ENCODE data around the gene EXOC7. TPM values are rescaled to one million over a fixed set of nuclear protein-coding genes. Genes with fewer than 3 reads are reported as not detected.

Gene EXOC7
- polyA plus RNA-seq, 1 donor (not counting 4 experiments of a cell fraction or from before 2014, with no cell fraction given) = 60.6 TPM

- Histone ChIP-seq H3K79me2 (ENCODE audit: control insufficient read depth, insufficient read depth, low read length) (no peaks in the 10 kb centered on the region), H3K9me3 (ENCODE audit: control insufficient read depth, low read depth, low read length) (no peaks in the 10 kb centered on the region), H3K4me1 (ENCODE audit: control insufficient read depth, extremely low read depth, insufficient read depth, low read length) (no peaks in the 10 kb centered on the region), H3K4me3 (ENCODE audit: control insufficient read depth in 2 of 3, extremely low read depth in 1 of 3, insufficient read depth in 2 of 3, low read depth in 1 of 3, low read length in 3 of 3) (no peak overlapping the region), H3K36me3 (ENCODE audit: control insufficient read depth in 2 of 2, extremely low read depth in 1 of 2, insufficient read depth in 2 of 2, low read length in 2 of 2) (peaks cover 27 to 55% of the 10 kb centered on the region in 2 experiments), H3K27me3 (ENCODE audit: control insufficient read depth, extremely low read depth, insufficient read depth, low read length) (no peaks in the 10 kb centered on the region), H3K4me2 (ENCODE audit: control insufficient read depth, extremely low read depth, insufficient read depth, low read depth, low read length) (no peak overlapping the region), H2AFZ (ENCODE audit: control insufficient read depth, low read length) (no peak overlapping the region), H4K20me1 (ENCODE audit: control insufficient read depth, extremely low read depth, insufficient read depth, low read length) (no peaks in the 10 kb centered on the region), H3K9me1 (ENCODE audit: control insufficient read depth, extremely low read depth, insufficient read depth, low read length) (peaks cover 2% of the 10 kb centered on the region), H3K9ac (ENCODE audit: control insufficient read depth, extremely low read depth, insufficient read depth, low read length) (no peak overlapping the region), H3K27ac (ENCODE audit: control insufficient read depth, insufficient read depth, low read length) (no peak overlapping the region)
- dilution Hi-C loops (cut with MboI; ENCODE audit: extremely low pct_ligation_motif_present, low sequenced_read_pairs) = no loop called here
- no peak for FAIRE-seq
- no peak for DNase-seq (ENCODE audit: low read depth, low spot score)
- TF ChIP-seq, protein P1, sequence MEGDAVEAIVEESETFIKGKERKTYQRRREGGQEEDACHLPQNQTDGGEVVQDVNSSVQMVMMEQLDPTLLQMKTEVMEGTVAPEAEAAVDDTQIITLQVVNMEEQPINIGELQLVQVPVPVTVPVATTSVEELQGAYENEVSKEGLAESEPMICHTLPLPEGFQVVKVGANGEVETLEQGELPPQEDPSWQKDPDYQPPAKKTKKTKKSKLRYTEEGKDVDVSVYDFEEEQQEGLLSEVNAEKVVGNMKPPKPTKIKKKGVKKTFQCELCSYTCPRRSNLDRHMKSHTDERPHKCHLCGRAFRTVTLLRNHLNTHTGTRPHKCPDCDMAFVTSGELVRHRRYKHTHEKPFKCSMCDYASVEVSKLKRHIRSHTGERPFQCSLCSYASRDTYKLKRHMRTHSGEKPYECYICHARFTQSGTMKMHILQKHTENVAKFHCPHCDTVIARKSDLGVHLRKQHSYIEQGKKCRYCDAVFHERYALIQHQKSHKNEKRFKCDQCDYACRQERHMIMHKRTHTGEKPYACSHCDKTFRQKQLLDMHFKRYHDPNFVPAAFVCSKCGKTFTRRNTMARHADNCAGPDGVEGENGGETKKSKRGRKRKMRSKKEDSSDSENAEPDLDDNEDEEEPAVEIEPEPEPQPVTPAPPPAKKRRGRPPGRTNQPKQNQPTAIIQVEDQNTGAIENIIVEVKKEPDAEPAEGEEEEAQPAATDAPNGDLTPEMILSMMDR (optimal IDR thresholded peaks at IDR 0.05 in 1 of 3, IDR thresholded peaks at IDR 0.05 in 1 of 3, conservative IDR thresholded peaks at IDR 0.05 in 1 of 3; ENCODE audit: extremely low read depth in 1 of 3, insufficient read depth in 2 of 3, low read length in 3 of 3) = no peak
- TF ChIP-seq EZH2 (IDR thresholded peaks at IDR 0.05; ENCODE audit: low read length) = no peak
Observed at GRCh38 chr17:76089680-76090516, 13.7 kb downstream of the EXOC7 start.

DNA sequence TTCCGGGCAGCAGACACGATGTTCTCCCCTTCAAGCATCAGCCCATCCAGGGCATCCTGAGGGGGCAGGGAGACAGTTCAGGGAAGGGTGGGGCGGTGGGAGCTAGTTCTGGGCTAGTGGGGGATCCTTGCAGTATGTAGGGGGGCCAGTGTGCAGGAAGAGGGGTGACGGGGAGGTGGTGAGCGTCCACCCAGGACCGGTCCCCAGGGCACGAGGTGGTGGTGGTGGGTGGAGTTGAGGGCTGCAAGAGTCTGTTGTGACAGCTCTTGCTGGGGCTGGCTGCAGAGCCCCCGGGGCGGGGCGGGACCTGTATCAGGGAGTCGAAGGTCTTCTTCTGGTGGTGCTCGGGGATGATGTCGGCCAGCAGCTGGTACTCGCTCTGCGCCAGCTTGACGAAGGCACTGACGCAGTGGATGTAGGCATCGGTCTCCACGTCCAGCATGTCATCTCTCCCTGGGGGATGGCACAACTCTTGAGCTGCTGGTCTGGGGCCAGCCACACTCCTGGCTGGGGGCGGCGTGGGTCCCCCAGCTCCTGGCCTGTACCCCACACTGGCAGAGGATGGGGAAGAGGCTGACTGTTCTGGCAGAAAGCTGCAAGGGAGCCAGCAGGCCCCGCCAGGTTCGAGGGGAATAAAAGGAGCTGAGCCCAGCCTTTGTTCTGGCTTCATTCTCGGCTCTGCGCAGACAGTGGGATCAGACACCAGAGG lies 14.6 kb downstream of the EXOC7 start:
- H3K4me1 ChIP-seq (ENCODE audit: control insufficient read depth, extremely low read depth, insufficient read depth, low read length) = no peaks in the 10 kb centered on the region
- H3K9me1 ChIP-seq (ENCODE audit: control insufficient read depth, extremely low read depth, insufficient read depth, low read length) = no peaks in the 10 kb centered on the region
- no peaks in the 10 kb centered on the region for H3K9me3 ChIP-seq (ENCODE audit: control insufficient read depth, low read depth, low read length)
- no peak overlapping the region for H2AFZ ChIP-seq (ENCODE audit: control insufficient read depth, low read length)
- no peak for FAIRE-seq
- no peak overlapping the region for H3K4me3 ChIP-seq (ENCODE audit: control insufficient read depth in 2 of 3, extremely low read depth in 1 of 3, insufficient read depth in 2 of 3, low read depth in 1 of 3, low read length in 3 of 3)
- no peaks in the 10 kb centered on the region for H3K27me3 ChIP-seq (ENCODE audit: control insufficient read depth, extremely low read depth, insufficient read depth, low read length)
- DNase-seq (ENCODE audit: low read depth, low spot score) = no peak
- H4K20me1 ChIP-seq (ENCODE audit: control insufficient read depth, extremely low read depth, insufficient read depth, low read length) = no peaks in the 10 kb centered on the region
- dilution Hi-C loops (cut with MboI; ENCODE audit: extremely low pct_ligation_motif_present, low sequenced_read_pairs) = no loop called here
- no peaks in the 10 kb centered on the region for H3K79me2 ChIP-seq (ENCODE audit: control insufficient read depth, insufficient read depth, low read length)
- H3K36me3 ChIP-seq (ENCODE audit: control insufficient read depth in 2 of 2, extremely low read depth in 1 of 2, insufficient read depth in 2 of 2, low read length in 2 of 2) = peaks cover 33 to 56% of the 10 kb centered on the region in 2 experiments
- H3K9ac ChIP-seq (ENCODE audit: control insufficient read depth, extremely low read depth, insufficient read depth, low read length) = no peak overlapping the region
- TF ChIP-seq EZH2 (IDR thresholded peaks at IDR 0.05; ENCODE audit: low read length) = no peak
- TF ChIP-seq, protein P1 (optimal IDR thresholded peaks at IDR 0.05 in 1 of 3, IDR thresholded peaks at IDR 0.05 in 1 of 3, conservative IDR thresholded peaks at IDR 0.05 in 1 of 3; ENCODE audit: extremely low read depth in 1 of 3, insufficient read depth in 2 of 3, low read length in 3 of 3) = no peak
- H3K4me2 ChIP-seq (ENCODE audit: control insufficient read depth, extremely low read depth, insufficient read depth, low read depth, low read length) = no peak overlapping the region
- H3K27ac ChIP-seq (ENCODE audit: control insufficient read depth, insufficient read depth, low read length) = no peak overlapping the region

All from keratinocyte (primary cell).